ENCODE results near the gene SZT2.
"Not testable (repeated sequence)": the region's sequence is repeated elsewhere in the genome, so short reads cannot be mapped to it uniquely, and the experiment has no call there.

SZT2 gene

GRCh38 chr1:43469932-43470331 is 80.2 kb downstream of the SZT2 start:
- no peak for TF ChIP-seq CTCF (IDR thresholded peaks at IDR 0.05; ENCODE audit: low read depth, low read length)
- no peak for TF ChIP-seq EZH2phosphoT487 (IDR thresholded peaks at IDR 0.05; ENCODE audit: low read depth)
- H3K4me1 ChIP-seq (ENCODE audit: low read length): no peaks in the 10 kb centered on the region

GRCh38 chr1:43472087-43472462 is 82.4 kb downstream of the SZT2 start:
- Histone ChIP-seq H3K27ac (ENCODE audit: low read length) (no peak overlapping the region), H3K4me3 (ENCODE audit: low read length) (no peak overlapping the region), H3K4me2 (ENCODE audit: low read length) (no peak overlapping the region), H4K20me1 (ENCODE audit: insufficient read depth, low read length) (no peaks in the 10 kb centered on the region), H3K36me3 (replicated peaks; ENCODE audit: low read depth, low read length) (no peaks in the 10 kb centered on the region), H3K27me3 (ENCODE audit: low read depth, low read length) (no peaks in the 10 kb centered on the region), H3K9me3 (ENCODE audit: insufficient read depth, low read length) (no peaks in the 10 kb centered on the region), H3K79me2 (ENCODE audit: low read length) (no peaks in the 10 kb centered on the region), H2AFZ (ENCODE audit: low read depth, low read length) (no peak overlapping the region), H3K4me1 (ENCODE audit: low read length) (no peaks in the 10 kb centered on the region), H3K9ac (ENCODE audit: low read length) (no peak overlapping the region)
- TF ChIP-seq CTCF (IDR thresholded peaks at IDR 0.05; ENCODE audit: low read depth, low read length): no peak
- no peak for TF ChIP-seq EZH2phosphoT487 (IDR thresholded peaks at IDR 0.05; ENCODE audit: low read depth)

More at GRCh38 chr1:43469932-43470331, 80.2 kb downstream of the SZT2 start:
- H3K36me3 ChIP-seq (replicated peaks; ENCODE audit: low read depth, low read length): no peaks in the 10 kb centered on the region
- no peaks in the 10 kb centered on the region for H4K20me1 ChIP-seq (ENCODE audit: insufficient read depth, low read length)
- H3K27ac ChIP-seq (ENCODE audit: low read length): no peak overlapping the region
- H3K79me2 ChIP-seq (ENCODE audit: low read length): no peaks in the 10 kb centered on the region
- H2AFZ ChIP-seq (ENCODE audit: low read depth, low read length): no peak overlapping the region
- no peaks in the 10 kb centered on the region for H3K9me3 ChIP-seq (ENCODE audit: insufficient read depth, low read length)
- H3K27me3 ChIP-seq (ENCODE audit: low read depth, low read length): no peaks in the 10 kb centered on the region
- no peak overlapping the region for H3K4me2 ChIP-seq (ENCODE audit: low read length)
- no peak overlapping the region for H3K9ac ChIP-seq (ENCODE audit: low read length)
- no peak overlapping the region for H3K4me3 ChIP-seq (ENCODE audit: low read length)

- not testable (repeated sequence) for H3K4me3 ChIP-seq (ENCODE audit: low read length); H4K20me1 ChIP-seq (ENCODE audit: insufficient read depth, low read length); H3K9me3 ChIP-seq (ENCODE audit: insufficient read depth, low read length); H3K4me2 ChIP-seq (ENCODE audit: low read length); H2AFZ ChIP-seq (ENCODE audit: low read depth, low read length); H3K79me2 ChIP-seq (ENCODE audit: low read length); H3K4me1 ChIP-seq (ENCODE audit: low read length); H3K27me3 ChIP-seq (ENCODE audit: low read depth, low read length); H3K36me3 ChIP-seq (replicated peaks; ENCODE audit: low read depth, low read length); H3K27ac ChIP-seq (ENCODE audit: low read length); H3K9ac ChIP-seq (ENCODE audit: low read length)
Observed at GRCh38 chr1:43472463-43473151, 82.9 kb downstream of the SZT2 start.

- Histone ChIP-seq H3K36me3 (replicated peaks; ENCODE audit: low read depth, low read length) (no peaks in the 10 kb centered on the region), H3K27ac (ENCODE audit: low read length) (no peak overlapping the region), H4K20me1 (ENCODE audit: insufficient read depth, low read length) (no peaks in the 10 kb centered on the region), H3K4me2 (ENCODE audit: low read length) (no peak overlapping the region), H3K9me3 (ENCODE audit: insufficient read depth, low read length) (no peaks in the 10 kb centered on the region), H3K4me3 (ENCODE audit: low read length) (no peak overlapping the region), H3K79me2 (ENCODE audit: low read length) (no peaks in the 10 kb centered on the region), H3K27me3 (ENCODE audit: low read depth, low read length) (no peaks in the 10 kb centered on the region), H2AFZ (ENCODE audit: low read depth, low read length) (no peak overlapping the region), H3K4me1 (ENCODE audit: low read length) (no peaks in the 10 kb centered on the region), H3K9ac (ENCODE audit: low read length) (no peak overlapping the region)
- TF ChIP-seq CTCF (IDR thresholded peaks at IDR 0.05; ENCODE audit: low read depth, low read length) (no peak), EZH2phosphoT487 (IDR thresholded peaks at IDR 0.05; ENCODE audit: low read depth) (no peak)
Observed at GRCh38 chr1:43473463-43473862, 83.8 kb downstream of the SZT2 start.

- not testable (repeated sequence) for H3K9me3 ChIP-seq (ENCODE audit: insufficient read depth, low read length); H3K4me3 ChIP-seq (ENCODE audit: low read length); H3K27ac ChIP-seq (ENCODE audit: low read length); H3K9ac ChIP-seq (ENCODE audit: low read length); H3K4me1 ChIP-seq (ENCODE audit: low read length); H3K4me2 ChIP-seq (ENCODE audit: low read length); H2AFZ ChIP-seq (ENCODE audit: low read depth, low read length); H3K36me3 ChIP-seq (replicated peaks; ENCODE audit: low read depth, low read length); H4K20me1 ChIP-seq (ENCODE audit: insufficient read depth, low read length); H3K27me3 ChIP-seq (ENCODE audit: low read depth, low read length); H3K79me2 ChIP-seq (ENCODE audit: low read length)
Observed at GRCh38 chr1:43475611-43476401, 86.1 kb downstream of the SZT2 start.

Data from OCI-LY3 (cell line).